HG03558 (cell line): ENCODE results near the gene SLC17A9.

Source experiments
- ATAC-seq: cut with Tn5 transposase; IDR thresholded peaks from one replicate; pipeline ENCODE4 v1.9.1; 2021; ENCODE audit warnings: moderate number of reproducible peaks; ENCODE audit not compliant: unreplicated experiment; ENCODE audit errors: extremely low read depth

Gene SLC17A9

DNA sequence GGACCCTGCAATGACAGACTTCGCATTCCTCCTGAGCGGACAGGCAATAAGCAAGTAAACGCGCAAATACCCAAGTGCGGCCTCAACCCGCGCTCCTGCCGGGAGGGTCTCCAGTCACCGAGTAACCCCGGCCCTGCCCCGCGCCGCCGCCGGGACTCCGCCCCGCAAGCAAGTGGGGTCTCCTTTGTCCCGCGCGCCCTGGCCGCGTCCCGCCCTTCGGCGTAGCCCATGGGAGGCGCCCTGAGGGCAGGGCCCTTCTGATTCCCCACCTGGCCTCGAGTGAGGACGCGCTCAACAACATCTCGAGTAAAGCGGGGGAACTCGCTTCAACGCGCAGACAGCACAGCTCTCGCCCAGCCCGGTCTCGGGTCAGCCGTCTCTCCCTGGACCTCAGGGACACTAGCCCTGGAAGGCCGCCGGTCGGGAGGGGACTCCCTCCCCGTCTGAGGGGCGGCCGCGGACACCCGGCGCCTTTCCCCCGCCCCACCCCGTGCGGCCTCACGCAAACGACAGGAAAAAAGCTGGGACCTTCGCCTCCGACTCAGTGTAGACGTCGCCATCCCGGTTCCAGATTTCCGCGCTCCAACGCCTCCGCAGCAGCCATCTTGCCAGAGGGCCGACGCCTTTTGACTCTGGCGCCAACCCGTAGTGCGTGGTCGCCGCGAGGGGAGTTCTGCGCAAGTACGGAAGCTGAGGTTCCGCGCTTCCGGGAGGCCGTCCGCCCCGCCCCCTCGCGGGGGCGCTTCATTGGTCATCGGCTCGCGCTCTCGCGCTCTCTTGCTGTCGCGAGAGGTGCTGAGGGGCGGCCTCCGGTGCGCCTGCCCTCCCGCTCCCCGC lies 15.0 kb upstream of the SLC17A9 start:
- ATAC-seq = peak; percentile 50

DNA sequence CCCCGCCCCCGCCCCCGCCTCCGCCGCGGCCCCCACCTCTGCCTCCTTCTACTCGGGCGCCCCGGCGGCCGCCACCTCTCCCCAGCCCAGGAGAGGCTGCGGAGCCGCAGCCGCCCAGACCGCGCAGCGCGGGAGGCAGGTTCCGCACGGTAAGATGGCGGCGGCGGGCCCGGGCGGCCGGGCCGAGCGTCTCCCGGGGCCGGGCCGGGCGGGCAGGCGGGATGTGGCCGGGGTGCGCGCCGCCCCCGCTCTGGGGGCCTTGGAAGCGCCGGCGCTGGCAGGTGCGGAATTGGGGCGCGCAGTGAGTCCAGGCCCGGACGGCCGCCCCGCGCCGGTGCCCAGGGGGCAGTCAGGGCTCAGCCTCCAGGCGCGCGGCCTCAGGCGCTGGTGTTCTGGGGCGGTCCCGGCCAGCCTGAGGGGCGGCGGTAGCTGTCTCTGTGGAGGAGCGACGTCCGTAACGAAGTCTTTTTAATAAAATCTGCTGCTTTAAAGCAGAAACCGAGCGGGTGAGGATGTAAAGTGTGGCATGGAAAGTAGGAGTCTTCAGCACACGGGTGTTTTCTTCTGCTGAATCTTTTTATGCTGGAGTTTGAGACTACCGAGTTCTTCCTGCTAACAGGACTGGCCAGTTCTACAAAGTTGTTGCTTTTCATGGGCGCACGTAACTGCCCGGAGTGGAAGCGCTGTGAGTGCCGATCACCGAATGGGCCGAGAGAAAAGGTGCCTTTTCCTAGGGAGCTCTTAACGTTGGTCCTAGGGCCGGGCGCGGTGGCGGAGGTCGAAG lies 14.2 kb upstream of the SLC17A9 start, which contains the start of gene GID8:
Gene GID8, plus strand, starts transcription at position 43 of the 784 bp plus-strand sequence. CDS start 3,356 bp downstream, outside the sequence.
- peak; percentile 20 for ATAC-seq

DNA sequence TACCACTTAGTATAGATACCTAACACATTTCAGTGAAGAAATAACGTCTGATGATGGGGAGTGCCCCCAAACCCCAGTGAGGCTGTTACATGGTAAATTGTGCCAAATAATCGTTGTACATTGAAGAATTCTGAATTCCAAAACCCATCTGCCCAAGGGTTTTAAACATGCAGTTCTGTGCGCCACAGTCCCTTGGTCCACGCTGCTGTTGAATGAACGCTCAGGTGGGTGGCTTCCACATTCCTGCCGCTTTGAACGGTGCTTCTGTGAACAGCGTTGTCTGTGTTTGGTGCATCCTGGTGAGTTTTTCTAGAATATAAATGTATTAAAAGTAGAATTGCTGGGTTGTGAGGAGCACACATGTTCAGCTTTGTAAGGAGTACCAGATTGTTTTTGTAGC lies 11.6 kb upstream of the SLC17A9 start:
- ATAC-seq = no peak

DNA sequence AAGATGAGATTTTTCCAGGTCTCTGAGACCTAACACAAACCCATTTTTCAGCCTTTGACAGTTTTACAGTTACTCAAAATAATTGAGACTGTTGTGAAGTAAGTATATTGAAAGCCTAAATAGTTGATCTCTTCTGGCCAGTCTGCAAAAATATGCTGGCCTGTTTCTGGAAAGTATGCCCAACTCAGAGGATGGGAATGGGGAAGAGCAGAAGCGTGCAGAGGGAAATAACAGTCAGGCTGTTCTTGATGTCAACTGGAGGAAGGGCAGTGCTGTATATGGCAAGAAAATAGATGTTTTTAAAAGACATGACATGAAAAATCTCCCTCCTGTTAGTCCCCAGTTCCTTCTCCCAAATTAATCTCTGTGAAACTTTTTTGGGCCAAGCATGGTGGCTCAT lies 10.7 kb upstream of the SLC17A9 start:
- ATAC-seq = no peak

DNA sequence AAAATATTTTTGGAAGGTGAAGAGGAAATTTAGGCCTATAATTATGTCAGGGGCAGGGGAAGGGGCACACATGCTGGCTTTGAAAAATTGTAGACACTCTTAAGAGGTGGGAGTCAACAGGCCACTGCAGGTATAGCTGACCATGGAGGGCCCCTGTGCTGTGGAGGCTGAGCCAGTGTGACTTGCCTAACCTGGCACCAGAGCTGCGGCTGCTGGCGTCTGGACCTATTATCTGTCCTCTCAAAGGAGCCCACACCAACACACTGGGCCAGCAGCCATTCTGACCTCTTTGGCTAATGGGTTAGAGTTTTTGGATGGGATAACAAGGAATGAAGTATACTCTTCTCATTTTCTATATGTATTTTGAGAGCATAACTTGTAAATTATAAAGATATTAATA lies 10.1 kb upstream of the SLC17A9 start:
- ATAC-seq = no peak

DNA sequence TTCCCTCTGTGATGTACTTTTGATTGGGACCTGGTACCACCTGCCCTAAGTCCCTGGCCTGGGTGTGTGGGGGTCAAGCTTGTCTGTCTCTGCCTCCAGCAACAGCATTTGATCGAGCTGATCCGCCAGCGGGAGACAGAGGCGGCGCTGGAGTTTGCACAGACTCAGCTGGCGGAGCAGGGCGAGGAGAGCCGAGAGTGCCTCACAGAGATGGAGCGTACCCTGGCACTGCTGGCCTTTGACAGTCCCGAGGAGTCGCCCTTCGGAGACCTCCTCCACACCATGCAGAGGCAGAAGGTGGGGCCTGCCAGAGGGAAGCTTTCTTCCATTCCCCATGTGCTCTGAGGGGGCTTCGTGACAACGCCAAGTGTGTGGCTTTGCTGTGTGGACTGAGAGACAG lies 9.1 kb upstream of the SLC17A9 start:
- ATAC-seq = no peak

DNA sequence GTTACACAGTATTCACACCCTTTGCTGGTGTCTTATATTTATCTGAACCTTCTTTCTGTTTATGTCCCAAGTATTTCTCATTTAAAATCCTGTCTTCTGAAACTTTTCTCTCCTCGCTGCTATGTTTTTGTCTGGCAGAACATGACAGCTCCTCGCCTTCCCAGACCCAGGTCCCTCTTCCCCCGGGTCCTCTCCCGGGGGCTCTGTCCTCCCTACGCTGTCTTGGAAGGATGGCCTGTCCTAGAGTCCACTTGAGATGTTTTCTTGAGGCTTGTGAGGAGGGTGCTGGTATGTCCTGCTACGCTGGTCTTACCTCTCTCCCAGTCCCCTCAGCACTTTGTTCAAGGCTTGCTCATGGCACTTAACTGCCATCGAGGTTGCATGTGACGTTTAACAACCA lies 8.3 kb upstream of the SLC17A9 start:
- ATAC-seq = no peak

DNA sequence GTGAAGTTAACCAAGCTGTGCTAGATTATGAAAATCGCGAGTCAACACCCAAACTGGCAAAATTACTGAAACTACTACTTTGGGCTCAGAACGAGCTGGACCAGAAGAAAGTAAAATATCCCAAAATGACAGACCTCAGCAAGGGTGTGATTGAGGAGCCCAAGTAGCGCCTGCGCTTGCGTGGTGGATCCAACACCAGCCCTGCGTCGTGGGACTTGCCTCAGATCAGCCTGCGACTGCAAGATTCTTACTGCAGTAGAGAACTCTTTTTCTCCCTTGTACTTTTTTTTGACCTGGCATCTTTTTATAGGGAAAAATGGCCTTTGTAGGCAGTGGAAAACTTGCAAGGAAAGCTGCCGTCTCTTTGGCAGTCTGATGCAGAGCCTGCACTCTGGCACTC lies 7.8 kb upstream of the SLC17A9 start:
- ATAC-seq = no peak

DNA sequence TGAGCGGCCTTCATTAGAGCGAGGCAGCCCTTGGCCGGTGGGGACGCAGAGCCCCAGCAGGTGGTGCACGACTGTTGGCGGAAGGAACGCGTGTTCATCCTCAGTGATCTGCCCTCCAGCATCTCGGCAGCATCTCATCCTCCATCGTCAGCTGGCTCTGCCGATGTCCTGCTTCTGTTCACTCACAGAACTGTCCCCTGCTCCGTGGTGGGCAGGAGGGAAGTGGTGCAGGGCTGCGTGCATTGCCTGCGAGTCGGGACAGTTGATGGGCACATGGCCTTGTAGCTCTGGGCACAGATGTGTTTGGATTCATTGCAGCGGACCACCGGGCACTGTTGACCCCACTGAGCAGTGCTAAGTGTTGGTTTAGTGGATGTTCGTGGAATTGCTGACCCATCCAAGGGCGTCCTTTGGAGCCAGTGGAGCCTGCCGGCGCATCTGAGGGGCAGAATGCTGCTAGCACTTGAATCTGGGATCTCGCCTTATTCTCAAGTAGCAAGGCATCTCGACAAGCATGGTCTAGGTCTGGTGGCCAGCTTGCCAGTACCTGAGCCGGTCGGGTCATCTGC lies 6.7 kb upstream of the SLC17A9 start:
- ATAC-seq = no peak

DNA sequence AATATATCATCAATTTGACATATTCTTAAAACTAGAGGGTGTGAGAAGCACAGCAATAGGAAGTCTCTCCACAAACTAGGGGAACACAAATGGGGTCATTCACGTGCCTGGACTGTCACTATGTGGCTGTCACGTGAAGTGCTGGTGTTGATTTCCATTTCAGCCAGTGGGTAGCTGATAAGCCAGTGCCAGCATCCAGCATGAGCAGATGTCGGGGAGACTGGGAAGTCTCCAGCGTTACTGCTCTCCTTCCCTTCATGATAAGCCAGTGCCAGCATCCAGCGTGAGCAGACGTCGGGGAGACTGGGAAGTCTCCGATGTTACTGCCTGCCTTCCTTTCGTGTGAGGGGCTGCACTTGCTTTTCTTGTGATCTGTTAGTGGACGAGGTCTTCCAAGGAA lies 5.6 kb upstream of the SLC17A9 start:
- ATAC-seq = no peak

DNA sequence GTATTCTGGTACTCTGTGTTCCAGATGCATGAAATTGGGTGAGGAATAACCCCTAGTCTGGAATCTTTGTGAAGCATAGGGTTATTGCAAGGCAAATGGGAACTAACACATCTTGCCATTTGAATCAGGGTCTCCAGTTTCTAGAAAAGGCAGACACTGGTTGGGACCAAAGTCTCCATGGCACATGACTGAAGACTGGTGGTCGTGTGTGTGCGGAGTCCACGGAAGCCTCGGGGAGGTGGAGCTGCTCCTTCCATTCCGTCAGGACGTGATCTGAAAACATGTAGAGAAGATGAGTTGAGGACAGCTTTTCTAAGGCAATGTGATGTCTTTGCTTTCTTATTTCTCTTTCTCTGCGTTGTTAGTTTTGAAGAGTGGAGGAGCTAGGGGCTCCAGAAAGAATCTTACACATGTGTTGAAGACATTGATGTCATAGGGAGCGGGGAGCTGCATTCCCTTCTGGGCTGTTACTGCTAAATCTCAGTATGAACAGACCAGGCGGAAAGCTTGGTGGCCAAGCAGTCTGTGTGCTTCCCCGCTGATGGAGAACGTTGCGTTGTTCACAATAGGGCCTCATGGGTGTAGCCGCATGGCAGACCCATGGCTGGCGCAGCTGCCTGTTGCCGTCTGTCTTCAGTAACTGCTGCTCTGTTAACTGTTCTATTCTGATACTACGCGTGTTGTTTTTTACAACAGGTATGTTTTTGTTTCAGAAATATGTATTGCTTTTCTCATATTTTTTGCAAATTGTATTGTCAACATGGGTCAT lies 4.8 kb upstream of the SLC17A9 start:
- no peak for ATAC-seq

DNA sequence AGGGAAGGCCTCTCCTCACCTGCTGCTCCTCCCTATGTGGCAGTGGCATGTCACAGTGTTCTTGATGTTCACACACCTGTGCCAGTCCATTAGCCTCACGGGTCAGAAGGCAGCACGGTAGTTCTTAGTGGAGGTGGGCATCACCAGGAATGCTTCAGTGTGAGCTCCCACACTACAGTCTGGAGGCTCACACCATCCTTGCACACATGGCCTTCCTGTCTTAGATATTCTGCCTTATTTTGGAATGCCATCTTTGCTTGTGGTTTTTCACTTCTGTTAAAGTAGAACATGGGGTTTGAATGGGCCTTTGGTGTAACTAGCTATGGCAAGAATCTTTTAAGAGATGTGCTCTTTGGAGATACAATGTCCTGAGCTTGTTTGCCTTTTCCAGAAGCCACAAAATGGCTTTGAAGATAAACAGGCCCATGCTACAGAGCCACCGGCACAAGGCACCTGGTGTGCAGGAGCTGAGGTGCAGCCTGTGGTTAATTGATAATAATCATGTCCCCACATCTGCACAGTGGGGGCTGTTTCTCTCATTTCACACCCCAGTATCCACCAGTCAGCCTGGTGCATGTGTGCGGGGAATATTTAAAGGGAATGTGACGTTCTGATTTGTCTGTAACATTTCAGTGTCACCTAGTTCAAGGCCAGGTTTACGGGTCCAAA lies 3.2 kb upstream of the SLC17A9 start:
- ATAC-seq = no peak

DNA sequence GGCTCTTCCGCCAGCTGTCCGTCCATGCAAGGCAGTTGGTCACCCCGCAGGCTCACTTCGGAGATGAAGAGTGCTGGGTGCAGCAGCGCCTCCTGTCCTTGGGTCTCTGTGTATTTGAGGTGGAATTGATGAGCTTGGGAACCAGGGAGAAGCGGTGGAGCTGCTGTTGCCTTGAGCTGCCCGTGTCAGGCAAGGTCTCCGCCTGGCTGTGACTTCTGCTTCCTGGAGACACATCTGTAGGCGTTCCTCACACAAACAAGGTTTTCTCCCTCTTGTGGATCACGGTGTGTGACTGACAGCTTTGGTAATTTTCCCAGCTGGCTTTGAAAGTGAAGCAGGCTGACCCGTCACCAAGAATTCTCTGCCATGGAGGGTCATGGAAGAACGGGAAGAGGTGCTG lies 2.5 kb upstream of the SLC17A9 start:
- ATAC-seq = no peak

DNA sequence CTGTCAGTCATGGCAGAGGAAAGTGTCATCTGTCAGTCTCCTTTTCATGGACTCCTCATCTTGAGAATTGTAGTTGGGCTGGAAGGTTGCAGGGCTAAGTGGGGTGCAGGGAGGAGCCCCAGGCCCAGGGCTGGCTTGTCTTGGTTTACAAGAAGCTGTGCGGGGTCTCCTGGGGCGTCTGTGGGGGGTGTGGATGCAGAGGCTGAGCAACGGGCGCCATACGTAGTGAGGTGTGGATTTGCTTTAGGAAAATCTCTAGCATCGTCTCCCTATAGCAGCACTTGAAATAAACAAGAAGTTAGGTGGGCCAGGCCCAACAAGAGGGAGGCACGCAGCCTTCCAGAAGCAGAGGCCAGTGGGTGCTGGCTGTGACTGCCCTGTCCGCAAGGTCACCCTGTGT lies 1.8 kb upstream of the SLC17A9 start:
- no peak for ATAC-seq

DNA sequence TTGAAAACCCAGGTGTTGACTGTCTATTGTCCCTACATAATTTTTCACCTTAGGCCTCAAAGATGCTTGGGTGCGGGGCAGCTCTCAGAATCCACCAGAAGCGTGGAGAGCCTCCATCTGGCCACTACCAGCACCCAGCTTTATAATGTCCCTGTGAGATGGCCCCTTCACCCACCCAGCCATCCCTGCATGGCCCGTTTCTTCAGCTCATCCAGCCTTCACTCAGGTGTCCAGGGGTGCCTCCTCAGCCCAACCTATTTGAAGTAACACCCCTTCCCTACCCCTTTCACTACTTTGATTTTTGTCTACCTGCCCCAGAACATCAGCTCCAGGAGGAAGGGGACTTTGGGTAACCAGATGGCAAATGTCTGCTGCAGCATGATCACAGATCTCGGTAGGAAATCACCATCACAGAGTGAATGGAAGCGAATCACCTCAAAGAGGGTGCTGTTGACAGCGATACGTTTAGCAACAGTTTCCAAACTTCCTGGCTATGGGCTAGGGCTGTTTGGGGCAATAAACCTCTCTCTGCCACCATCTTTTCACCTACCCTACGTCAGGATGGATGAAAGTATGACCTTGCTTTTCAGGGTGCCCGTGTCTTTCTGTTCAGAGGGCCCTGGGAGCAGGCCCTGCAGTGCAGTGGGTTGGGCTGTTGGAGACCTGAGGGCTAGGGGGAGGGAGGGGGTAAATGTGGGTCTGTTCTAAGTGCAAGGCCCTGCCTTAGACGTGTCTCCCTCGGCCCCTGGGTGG lies 1.2 kb upstream of the SLC17A9 start:
- no peak for ATAC-seq

DNA sequence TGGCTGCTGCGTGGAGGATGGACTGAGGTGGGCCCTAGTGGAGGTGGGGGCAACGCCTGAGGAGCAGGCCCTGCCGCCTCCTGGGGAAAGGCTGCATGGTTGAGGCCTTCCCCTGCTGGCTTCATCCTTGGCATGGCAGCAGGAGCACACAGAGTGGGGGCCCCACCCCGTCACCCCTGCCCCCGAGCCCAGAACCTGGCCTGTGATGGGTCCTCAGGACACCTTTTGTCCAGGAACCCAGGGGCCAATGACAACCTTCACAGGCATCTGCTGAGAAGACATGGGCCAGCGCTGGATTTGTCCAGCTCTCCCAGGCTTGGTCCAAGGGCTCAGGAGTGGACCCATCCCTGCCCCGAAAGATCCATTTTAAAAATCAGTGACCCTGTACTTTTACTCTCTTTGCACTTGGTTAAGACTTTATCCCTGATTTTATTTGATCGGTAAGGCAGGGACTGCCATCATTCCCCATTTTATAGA lies 575 bp upstream of the SLC17A9 start:
- no peak for ATAC-seq

DNA sequence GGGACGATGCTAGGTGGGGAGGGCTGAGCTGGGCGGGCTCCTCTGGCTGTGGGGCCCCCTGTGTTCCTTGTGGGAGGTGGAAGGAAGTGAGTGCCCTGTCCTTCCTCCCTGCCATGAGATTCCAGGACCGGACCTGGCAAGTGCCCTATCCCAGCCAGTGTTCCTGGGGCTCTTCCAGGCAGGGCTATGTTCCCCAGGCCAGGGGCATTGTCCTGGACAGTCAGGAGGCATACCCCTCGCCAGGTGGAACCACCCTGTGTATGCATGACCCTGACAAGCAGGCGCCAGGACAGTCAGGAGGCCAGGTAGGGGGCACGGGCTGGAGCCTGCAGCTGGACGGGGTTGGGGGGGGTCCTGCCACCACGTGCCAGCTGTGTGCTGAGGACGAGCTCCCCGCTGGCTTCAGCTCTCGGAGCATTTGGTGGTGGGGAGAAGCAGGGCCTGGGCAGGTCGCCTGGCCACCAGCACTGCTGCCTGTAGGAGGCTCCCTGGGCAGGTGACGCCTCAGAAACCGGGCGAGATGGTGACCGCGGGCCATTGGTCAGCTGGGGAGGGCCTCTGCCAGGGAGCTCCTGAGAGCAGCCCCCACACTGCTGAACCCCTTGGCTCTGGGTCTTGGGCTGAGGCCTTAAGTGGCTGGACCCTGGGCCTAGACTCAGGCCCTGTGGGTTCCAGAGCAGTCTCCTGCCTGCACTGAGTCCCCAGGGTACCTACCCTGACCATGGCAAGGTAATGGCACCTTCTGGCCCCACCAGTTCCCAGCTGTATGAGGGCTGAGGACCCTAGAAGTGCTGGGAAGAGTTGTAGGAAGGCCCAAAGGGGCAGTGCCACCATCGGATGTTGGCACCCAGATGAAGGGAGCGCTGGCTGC lies 694 bp downstream of the SLC17A9 start:
- no peak for ATAC-seq
